SW480 (cell line): Measurements from ENCODE around the gene MECP2.

ENCODE experiments used
- DNase-seq: peaks from one replicate; pipeline ENCODE4 v3.0.0-alpha.2; 2016; ENCODE audit warnings: low spot score

The MECP2 gene

GRCh38 chrX:154115750-154116149 lies 18.2 kb upstream of the MECP2 start:
- no peak for DNase-seq

GRCh38 chrX:154115071-154115470 lies 17.6 kb upstream of the MECP2 start:
- no peak for DNase-seq

DNA sequence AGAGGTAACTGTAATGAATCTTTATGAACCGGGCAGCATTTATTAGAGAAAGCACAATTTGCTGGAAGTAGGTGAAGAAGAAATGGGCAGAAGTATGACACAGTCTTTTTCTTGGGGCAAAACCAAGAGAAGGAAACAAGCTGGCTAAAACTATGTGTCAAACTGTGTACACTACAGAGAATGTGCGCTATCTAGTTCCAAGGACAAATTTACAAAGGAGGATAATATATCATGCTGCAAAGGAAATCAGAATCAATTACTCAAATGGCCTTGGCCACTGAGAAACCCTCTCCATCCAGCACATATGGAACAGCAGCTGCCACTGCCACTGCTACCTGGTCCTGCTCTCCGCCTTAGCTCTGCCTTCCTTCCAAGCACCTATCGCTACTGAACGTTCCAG lies 17.1 kb upstream of the MECP2 start:
- DNase-seq, result no peak

DNA sequence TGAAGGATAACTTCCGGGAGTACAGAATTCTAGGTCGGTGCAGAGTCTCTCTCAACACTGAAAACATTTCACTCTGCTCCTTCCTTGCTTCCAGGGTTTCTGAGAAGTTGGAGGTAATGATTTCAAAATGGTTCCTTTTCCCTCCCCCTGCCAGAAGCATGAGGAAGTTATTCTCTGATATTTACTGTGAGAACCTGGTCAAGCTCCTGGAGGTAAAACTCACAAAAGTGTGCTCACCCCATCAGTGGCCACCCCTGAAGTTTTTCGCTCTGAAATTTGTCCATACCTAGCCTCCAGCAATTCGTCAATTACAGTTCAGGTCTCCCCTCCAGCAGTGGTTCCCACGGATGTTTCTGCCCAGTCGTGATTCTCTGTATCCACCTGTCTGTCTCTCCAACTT lies 16.2 kb upstream of the MECP2 start:
- no peak for DNase-seq

- DNase-seq, result no peak
Observed at GRCh38 chrX:154098551-154098950, 1.0 kb upstream of the MECP2 start.

DNA sequence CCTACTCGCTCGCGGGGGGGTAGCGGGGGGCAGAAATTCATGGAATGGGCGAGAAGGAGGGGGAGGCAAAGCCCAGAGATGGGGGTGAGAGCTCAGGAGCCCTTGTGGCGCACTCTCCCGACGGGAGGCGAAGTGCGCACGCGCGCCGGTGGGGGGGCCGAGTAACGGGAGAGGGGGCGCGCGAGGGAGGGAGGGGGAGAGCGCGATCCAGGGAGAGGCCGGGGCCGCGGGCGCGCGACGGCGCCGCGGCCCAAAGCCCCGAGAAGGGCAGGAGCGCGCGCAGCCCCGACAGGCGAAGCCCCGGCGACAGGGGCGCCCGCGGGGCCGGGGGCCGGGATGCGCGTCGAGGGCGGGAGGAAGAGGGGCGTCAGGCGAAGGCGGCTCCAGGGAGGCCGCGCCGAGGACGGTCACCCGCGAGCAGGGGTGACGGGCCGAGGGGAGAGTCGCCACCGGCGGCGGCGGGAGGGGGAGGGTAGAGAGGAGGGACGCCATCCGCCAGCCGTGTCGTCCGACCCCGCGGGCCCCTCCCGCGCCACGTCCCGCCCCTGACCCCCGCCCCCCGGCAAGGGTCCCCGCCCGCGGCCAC lies 421 bp downstream of the MECP2 start:
- peak; percentile 64 for DNase-seq

DNA sequence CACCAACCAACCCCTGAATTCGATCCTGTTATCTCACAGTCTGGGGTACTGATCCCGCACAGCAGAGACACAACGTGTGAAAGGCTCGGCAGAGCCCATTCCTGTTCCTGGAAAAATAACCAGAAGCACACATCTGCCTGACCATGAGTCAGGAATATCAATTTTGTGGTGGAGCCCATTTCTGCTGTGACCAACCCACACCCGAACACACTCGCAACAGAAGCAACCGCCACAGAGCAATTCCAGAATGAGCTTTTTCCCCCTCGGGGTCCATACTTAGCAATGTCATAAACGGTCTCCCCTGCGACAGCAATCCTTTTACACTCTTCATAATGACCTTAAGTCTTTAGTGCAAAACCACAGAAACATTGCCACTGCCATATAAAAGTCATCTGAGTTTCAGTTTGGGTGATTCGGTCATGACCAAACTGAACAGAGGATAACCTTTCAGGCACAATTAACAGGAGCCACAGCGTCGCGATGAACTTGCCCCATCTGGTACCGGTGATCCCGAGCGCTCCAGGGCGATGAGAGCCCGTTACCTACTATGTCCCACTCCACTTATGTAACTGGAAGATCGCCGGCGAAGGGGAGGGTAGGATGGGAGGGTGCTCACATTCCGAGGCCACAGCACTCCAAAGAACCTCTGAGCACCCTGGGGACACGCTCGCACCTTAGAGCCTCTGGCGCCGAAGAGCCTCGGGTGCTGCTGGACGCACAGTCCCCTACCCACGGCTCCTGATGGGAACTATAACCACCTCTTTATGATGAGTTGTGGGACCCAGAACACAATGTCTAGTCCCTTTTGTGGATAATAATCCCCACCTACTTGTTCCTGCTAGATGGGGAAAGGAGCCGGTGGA lies 1.1 kb downstream of the MECP2 start:
- DNase-seq, result peak; percentile 38

DNA sequence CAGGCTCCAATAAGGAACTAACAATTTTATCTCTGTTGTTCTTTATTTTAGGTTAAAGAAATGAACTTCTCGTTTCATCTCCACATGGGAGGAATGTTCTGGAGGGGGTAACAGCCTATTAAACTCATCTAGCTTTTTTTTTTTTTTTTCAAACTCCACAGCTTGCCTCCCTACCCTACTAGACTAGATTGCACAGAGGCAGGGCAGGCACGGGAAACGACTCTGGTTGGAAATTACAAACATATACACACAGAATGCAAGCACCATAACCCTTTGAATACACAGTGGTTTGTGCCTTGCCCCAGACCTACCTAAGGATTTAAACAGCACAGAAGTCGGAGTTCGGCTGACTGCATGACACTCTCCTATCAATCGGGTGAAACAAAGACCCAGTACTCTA lies 2.7 kb downstream of the MECP2 start:
- no peak for DNase-seq

- DNase-seq, result peak; percentile 33
Observed at GRCh38 chrX:154093965-154094364, 3.6 kb downstream of the MECP2 start.

GRCh38 chrX:154092371-154092770 lies 5.1 kb downstream of the MECP2 start:
- no peak for DNase-seq

GRCh38 chrX:154091678-154092077 lies 5.8 kb downstream of the MECP2 start:
- no peak for DNase-seq

DNA sequence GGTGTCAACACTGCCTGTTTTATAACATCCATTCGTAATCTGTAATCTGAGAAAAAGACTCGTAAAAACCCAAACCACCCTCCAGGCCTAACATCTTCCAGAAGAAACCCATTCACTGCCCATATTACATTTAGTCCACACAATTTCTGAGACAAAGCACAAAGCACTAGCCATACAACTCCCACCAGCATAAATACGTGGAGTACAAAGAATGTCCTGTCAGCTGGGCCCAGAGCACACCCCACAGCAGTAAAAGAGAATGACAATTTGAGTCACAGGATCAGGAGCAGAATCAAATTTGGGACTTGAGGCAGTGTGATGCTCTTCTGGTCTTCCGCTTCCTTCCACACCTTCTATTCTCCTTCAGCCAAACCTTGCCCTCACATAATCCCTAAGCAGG lies 6.8 kb downstream of the MECP2 start:
- DNase-seq, result no peak

GRCh38 chrX:154084449-154085300 lies 12.8 kb downstream of the MECP2 start:
- no peak for DNase-seq

DNA sequence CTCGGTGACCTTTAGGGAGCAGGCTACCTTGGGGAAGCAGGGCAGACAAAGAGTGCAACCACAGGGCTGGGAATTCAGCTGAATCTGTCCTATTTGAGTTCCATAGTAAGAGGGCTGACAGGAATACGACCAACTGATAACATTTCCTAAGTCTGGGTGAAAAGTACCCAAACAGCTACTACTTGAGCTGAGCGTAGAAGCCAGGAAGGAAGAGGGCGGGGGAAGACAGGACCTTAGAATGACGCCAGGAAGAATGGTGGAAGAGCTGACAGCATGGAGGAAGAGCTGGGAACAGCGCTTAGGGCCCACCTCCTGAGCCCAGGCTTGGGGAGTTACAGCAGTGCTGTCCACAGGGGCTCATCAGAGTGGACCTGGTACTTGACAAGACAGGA lies 14.4 kb downstream of the MECP2 start:
- no peak for DNase-seq

- DNase-seq, result peak; percentile 59
Observed at GRCh38 chrX:154082396-154083125, 15.0 kb downstream of the MECP2 start.

DNA sequence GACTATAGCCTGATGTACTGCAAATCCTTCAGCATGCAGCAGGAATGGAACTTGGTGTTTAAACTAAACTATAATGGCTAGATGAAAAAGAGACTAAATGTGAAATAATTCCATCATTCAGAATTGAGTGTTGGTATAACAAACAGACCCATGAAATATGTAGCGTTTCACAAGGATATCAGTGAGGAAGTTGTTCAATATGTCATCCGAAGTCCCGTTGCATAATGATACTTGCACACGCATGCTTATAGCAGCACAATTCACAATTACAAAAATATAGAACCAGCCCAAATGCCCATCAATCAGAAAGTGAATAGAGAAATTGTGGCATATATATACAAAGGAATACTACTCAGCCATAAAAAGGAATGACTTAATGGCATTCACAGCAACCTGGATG lies 20.4 kb downstream of the MECP2 start:
- no peak for DNase-seq

DNA sequence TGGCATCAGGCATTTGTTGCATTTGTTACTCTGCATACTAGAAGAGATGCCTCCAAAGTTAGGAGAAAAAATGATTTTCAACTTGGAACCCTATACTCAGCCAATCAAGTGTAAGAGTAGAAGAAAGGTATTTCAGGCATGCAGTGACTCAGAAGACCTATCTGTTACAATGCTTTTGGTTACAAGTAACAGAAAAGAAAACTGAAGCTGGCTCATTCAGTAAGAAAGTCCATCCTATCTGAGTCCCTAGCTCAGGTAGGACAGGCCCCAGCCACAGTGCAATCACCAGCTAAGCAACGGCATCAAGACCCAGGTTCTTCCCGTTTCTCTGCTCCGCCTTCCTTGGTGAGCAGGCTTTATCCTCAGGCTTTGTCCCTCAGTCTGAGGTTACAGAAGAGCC lies 23.3 kb downstream of the MECP2 start:
- DNase-seq, result peak; percentile 50

DNA sequence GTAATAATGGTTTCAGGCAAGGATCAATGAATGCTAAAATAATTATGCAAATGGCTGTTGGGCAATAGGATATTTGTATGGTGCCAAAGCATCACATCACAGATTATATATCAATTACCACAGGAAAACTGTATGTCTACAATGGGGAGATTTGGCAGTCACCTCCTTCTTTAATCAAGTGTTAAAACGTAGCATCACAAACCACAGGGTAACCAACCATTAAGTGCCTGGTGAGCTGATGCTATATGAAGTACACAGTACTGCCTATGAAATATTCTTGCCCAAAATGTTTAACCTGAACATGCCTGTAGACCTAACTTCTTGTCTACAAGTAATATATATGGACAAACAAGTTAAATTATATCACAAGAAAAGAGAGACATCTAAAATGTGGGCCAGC lies 25.3 kb downstream of the MECP2 start:
- DNase-seq, result no peak

DNA sequence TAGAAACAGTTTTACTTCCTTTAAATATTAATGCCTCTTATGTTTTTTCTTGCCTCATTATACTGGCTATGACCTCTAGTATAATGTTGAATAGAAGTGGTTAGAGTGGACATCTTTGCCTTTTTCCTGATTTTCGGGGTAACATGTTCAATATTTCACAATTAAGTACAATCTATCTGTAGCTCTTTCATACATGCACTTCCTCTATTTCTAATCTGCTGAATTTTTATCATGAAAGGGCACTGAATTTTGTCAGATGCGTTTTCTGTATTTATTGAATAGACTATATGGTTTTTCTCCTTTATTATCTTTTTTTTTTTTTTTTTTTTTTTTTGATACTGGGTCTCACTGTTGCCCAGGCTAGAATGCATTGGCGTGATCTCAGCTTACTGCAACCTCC lies 29.0 kb downstream of the MECP2 start:
- DNase-seq, result no peak

DNA sequence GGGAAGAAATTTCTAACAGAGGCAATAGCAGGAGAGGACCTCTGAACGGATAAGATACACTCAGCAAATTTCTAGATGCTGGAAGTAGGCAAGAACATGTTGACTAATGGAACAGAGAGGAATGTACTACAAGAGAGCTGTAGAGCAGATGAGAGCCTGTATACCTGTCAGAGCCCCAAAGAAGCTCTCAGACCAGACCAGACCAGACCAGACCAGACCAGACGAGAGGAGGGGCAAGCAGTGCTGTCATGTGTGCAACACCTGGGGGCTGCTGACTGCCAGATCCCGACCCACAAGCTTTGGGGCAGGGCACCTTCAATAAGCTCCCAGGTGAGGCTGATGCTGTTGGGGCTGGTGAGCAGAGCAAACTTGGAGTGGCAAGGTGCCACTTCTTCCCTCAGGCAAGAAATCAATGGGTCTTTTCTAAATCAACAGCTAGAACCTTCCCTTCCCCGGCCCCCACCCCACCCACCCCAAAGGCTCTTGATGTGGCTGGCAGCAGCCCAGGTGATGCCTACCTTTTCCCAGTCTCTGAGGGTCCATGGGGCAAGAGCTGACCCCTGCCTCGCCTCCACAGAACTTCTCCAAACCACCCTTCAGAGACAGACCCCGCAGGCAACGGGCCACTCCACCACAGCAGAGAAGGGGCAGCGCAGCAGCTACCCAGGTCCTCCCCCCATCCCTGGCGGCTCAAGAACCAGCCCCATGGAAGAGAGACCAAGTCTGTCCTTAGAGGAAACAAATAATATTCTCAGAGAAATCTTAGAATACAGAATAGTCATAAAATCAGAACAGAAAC lies 32.7 kb downstream of the MECP2 start:
- no peak for DNase-seq

GRCh38 chrX:154063234-154063633 lies 34.3 kb downstream of the MECP2 start:
- DNase-seq, result no peak
